HEK293 (cell line): ENCODE results near the gene UTP3.

Experiments used
- BCL11A ChIP-seq: fragments of 450-650 bp; formaldehyde crosslinking; IDR thresholded peaks from 2 replicates; pipeline ENCODE4 v1.5.1; 2016; ENCODE audit warnings: low read depth, missing biosample characterization, missing genetic modification characterization
- INSM2 ChIP-seq: fragments of 450-650 bp; formaldehyde crosslinking; IDR thresholded peaks from 2 replicates; pipeline ENCODE4 v1.5.1; 2016; ENCODE audit warnings: missing biosample characterization, missing genetic modification characterization
- KLF7 ChIP-seq: fragments of 450-650 bp; formaldehyde crosslinking; IDR thresholded peaks from 2 replicates; pipeline ENCODE4 v1.5.1; 2016; ENCODE audit warnings: missing biosample characterization, missing genetic modification characterization, borderline replicate concordance
- KLF8 ChIP-seq: fragments of 450-650 bp; formaldehyde crosslinking; IDR thresholded peaks from 2 replicates; pipeline ENCODE4 v1.5.1; 2016; ENCODE audit warnings: missing biosample characterization, missing genetic modification characterization
- OSR2 ChIP-seq: fragments of 450-650 bp; formaldehyde crosslinking; IDR thresholded peaks from 2 replicates; pipeline ENCODE4 v1.5.1; 2016; ENCODE audit warnings: missing biosample characterization, missing genetic modification characterization
- YY1 ChIP-seq: fragments of 450-650 bp; formaldehyde crosslinking; IDR thresholded peaks from 2 replicates; pipeline ENCODE4 v1.5.1; 2018; ENCODE audit warnings: missing biosample characterization, missing genetic modification characterization
- ZBTB17 ChIP-seq: fragments of 450-650 bp; formaldehyde crosslinking; IDR thresholded peaks from 2 replicates; pipeline ENCODE4 v1.5.1; 2016; ENCODE audit warnings: missing biosample characterization, missing genetic modification characterization
- ZBTB49 ChIP-seq: fragments of 450-650 bp; formaldehyde crosslinking; IDR thresholded peaks from 2 replicates; pipeline ENCODE4 v1.5.1; 2016; ENCODE audit warnings: missing biosample characterization, missing genetic modification characterization, low read depth
- ZNF10 ChIP-seq: fragments of 450-650 bp; formaldehyde crosslinking; IDR thresholded peaks from 2 replicates; pipeline ENCODE4 v1.5.1; 2017; ENCODE audit warnings: missing biosample characterization, missing genetic modification characterization
- ZNF121 ChIP-seq: fragments of 450-650 bp; formaldehyde crosslinking; IDR thresholded peaks from 2 replicates; pipeline ENCODE4 v1.5.1; 2016; ENCODE audit warnings: missing biosample characterization, missing genetic modification characterization
- ZNF138 ChIP-seq: fragments of 450-650 bp; formaldehyde crosslinking; IDR thresholded peaks from 2 replicates; pipeline ENCODE4 v1.5.1; 2016; ENCODE audit warnings: missing biosample characterization, missing genetic modification characterization, borderline replicate concordance
- ZNF146 ChIP-seq: fragments of 450-650 bp; formaldehyde crosslinking; IDR thresholded peaks from 2 replicates; pipeline ENCODE4 v1.5.1; 2016; ENCODE audit warnings: missing biosample characterization, missing genetic modification characterization
- ZNF169 ChIP-seq: fragments of 450-650 bp; formaldehyde crosslinking; IDR thresholded peaks from 2 replicates; pipeline ENCODE4 v1.5.1; 2016; ENCODE audit warnings: missing biosample characterization, missing genetic modification characterization
- ZNF324 ChIP-seq: fragments of 450-650 bp; formaldehyde crosslinking; IDR thresholded peaks from 2 replicates; pipeline ENCODE4 v1.5.1; 2016; ENCODE audit warnings: missing biosample characterization, missing genetic modification characterization
- ZNF354C ChIP-seq: fragments of 450-650 bp; formaldehyde crosslinking; IDR thresholded peaks from 2 replicates; pipeline ENCODE4 v1.5.1; 2016; ENCODE audit warnings: missing biosample characterization, missing genetic modification characterization, low read depth, borderline replicate concordance
- ZNF391 ChIP-seq: fragments of 450-650 bp; formaldehyde crosslinking; IDR thresholded peaks from 2 replicates; pipeline ENCODE4 v1.5.1; 2016; ENCODE audit warnings: low read depth, missing biosample characterization, missing genetic modification characterization, borderline replicate concordance
- ZNF394 ChIP-seq: fragments of 450-650 bp; formaldehyde crosslinking; IDR thresholded peaks from 2 replicates; pipeline ENCODE4 v1.5.1; 2016; ENCODE audit warnings: missing biosample characterization, missing genetic modification characterization, mild to moderate bottlenecking, moderate library complexity, borderline replicate concordance
- ZNF529 ChIP-seq: fragments of 450-650 bp; formaldehyde crosslinking; IDR thresholded peaks from 2 replicates; pipeline ENCODE4 v1.5.1; 2017; ENCODE audit warnings: missing genetic modification characterization, missing biosample characterization; ENCODE audit not compliant: insufficient replicate concordance
- ZNF580 ChIP-seq: fragments of 450-650 bp; formaldehyde crosslinking; IDR thresholded peaks from 2 replicates; pipeline ENCODE4 v1.5.1; 2016; ENCODE audit warnings: missing biosample characterization, missing genetic modification characterization
- ZNF621 ChIP-seq: fragments of 450-650 bp; formaldehyde crosslinking; IDR thresholded peaks from 2 replicates; pipeline ENCODE4 v1.5.1; 2017; ENCODE audit warnings: missing biosample characterization, missing genetic modification characterization
- ZNF660 ChIP-seq: fragments of 450-650 bp; IDR thresholded peaks from 2 replicates; pipeline ENCODE4 v1.5.1; 2018; ENCODE audit warnings: missing biosample characterization, mild to moderate bottlenecking, missing genetic modification characterization
- ZNF830 ChIP-seq: fragments of 450-650 bp; IDR thresholded peaks from 2 replicates; pipeline ENCODE4 v1.5.0; 2018; ENCODE audit warnings: missing biosample characterization, missing genetic modification characterization, low read depth, mild to moderate bottlenecking, moderate library complexity
- ZSCAN23 ChIP-seq: fragments of 450-650 bp; formaldehyde crosslinking; IDR thresholded peaks from 2 replicates; pipeline ENCODE4 v1.5.1; 2016; ENCODE audit warnings: missing biosample characterization, missing genetic modification characterization
- ZSCAN4 ChIP-seq: fragments of 450-650 bp; formaldehyde crosslinking; IDR thresholded peaks from 2 replicates; pipeline ENCODE4 v1.5.1; 2017; ENCODE audit warnings: missing biosample characterization, missing genetic modification characterization

Gene UTP3

GRCh38 chr4:70721747-70722146, 33.4 kb downstream of the UTP3 start, which contains the start of gene RUFY3 (continued):
- TF ChIP-seq ZBTB49 (no peak), ZNF830 (no peak), KLF7 (tag by site-specific recombination) (no peak), KLF8 (tag by site-specific recombination) (no peak), ZNF10 (tag by site-specific recombination) (no peak), OSR2 (0 out of 2 replicates have a peak, but pooled peaks have one; percentile 57), ZNF580 (tag by site-specific recombination) (peak; percentile 50; the same call in 1 of the 2 replicates), ZNF169 (tag by site-specific recombination) (no peak), ZNF146 (tag by site-specific recombination) (no peak), ZNF529 (no peak), ZNF391 (no peak), ZNF660 (peak; percentile 84), INSM2 (no peak), ZNF621 (tag by site-specific recombination) (no peak), ZSCAN23 (tag by site-specific recombination) (no peak), ZNF324 (tag by site-specific recombination) (no peak), ZNF354C (tag by site-specific recombination) (no peak), ZNF394 (tag by site-specific recombination) (peak; percentile 43; the same call in 1 of the 2 replicates), ZSCAN4 (tag by site-specific recombination) (no peak), ZNF138 (tag by site-specific recombination) (no peak), BCL11A (tag by site-specific recombination) (no peak), ZBTB17 (tag by site-specific recombination) (peak; percentile 99), YY1 (tag by site-specific recombination) (0 out of 2 replicates have a peak, but pooled peaks have one; percentile 32), ZNF121 (tag by site-specific recombination) (no peak)
- TF ChIP-seq, all 188 proteins: peak for 13
